Gastrocnemius medialis (tissue), 4 donors: ENCODE data around the gene PNCK. TPM values are rescaled to one million over a fixed set of nuclear protein-coding genes. Genes with fewer than 3 reads are reported as not detected.

Experiments used
- ATAC-seq, 2 donors: fragments of 150-250 bp; one replicate each; pipeline ENCODE4 v1.9.1; 2016
- DNase-seq, 2 donors: peaks; one replicate each; pipeline ENCODE4 v3.0.0-alpha.2; 2019
- H3K27ac ChIP-seq, 4 donors: fragments of 200-600 bp; sonication (generic); 1 replicate in 1 of 4; 2 replicates in 3 of 4; pipeline ENCODE4 v1.5.1; 2016 to 2018; ENCODE audit warnings: mild to moderate bottlenecking in 2 of 4, moderate library complexity in 1 of 4
- H3K27me3 ChIP-seq, 3 donors: fragments of 200-600 bp; sonication (generic) in 2 of 3; 1 replicate in 1 of 3; 2 replicates in 2 of 3; pipeline versions ENCODE4 v1.5.1 to v1.6.0; 2016 to 2019; ENCODE audit warnings: mild to moderate bottlenecking in 1 of 3, moderate library complexity in 1 of 3
- H3K36me3 ChIP-seq, 2 donors: fragments of 200-600 bp; sonication (generic) in 1 of 2; one replicate each; pipeline ENCODE4 v1.5.1; 2017 to 2018
- H3K4me1 ChIP-seq, 2 donors: fragments of 200-600 bp; sonication (generic) in 1 of 2; one replicate each; pipeline ENCODE4 v1.5.1; 2016 to 2017; ENCODE audit warnings: mild to moderate bottlenecking in 2 of 2
- H3K4me3 ChIP-seq, 4 donors: fragments of 200-600 bp; sonication (generic) in 3 of 4; 1 replicate in 1 of 4; 2 replicates in 3 of 4; pipeline ENCODE4 v1.5.1; 2016 to 2019; ENCODE audit warnings: mild to moderate bottlenecking in 2 of 4
- H3K9me3 ChIP-seq, 3 donors: fragments of 200-600 bp; sonication (generic) in 2 of 3; 1 replicate in 1 of 3; 2 replicates in 2 of 3; pipeline ENCODE4 v1.5.1; 2016 to 2019
- POLR2A ChIP-seq, 2 donors: fragments of 450-650 bp; IDR thresholded peaks; one replicate each; pipeline ENCODE4 v1.6.1; 2017; ENCODE audit warnings: antibody characterized with exemption in 2 of 2, mild to moderate bottlenecking in 2 of 2, moderate library complexity in 2 of 2
- in situ Hi-C, 4 donors: fragments of 200-750 bp; cut with MboI; loops; one replicate each; pipeline versions ENCODE4 v1.15.0 to v1.8.0; 2017; ENCODE audit warnings: low sequenced_read_pairs in 4 of 4
- intact Hi-C: fragments of 100-400 bp; cut with DNase I; formaldehyde crosslinking; loops from one replicate; pipeline ENCODE4 v1.15.1; 2023; ENCODE audit warnings: low total_unique reads
- total RNA-seq, 4 donors: library from RNA; depleted of rRNA; stranded (reverse); fragments of >200 nt; gene quantifications; one replicate each; pipeline versions ENCODE4 v1.1.0 to v1.2.3, GENCODE V29; 2016
- TF ChIP-seq, protein P1 (sequence below), 5 experiments: fragments of 450-650 bp in 3 of 5; fragments of 200-600 bp in 2 of 5; sonication (generic) in 2 of 5; IDR thresholded peaks in 4 of 5; conservative IDR thresholded peaks in 1 of 5; 1 replicate in 4 of 5; 2 replicates in 1 of 5; pipeline ENCODE4 v1.5.1; 2016 to 2019; ENCODE audit warnings: antibody characterized with exemption in 5 of 5, mild to moderate bottlenecking in 3 of 5, moderate library complexity in 3 of 5

Gene PNCK
- total RNA-seq, 4 donors from 2014 or later: 0.98 to 1.6 TPM; not detected in 2

DNA sequence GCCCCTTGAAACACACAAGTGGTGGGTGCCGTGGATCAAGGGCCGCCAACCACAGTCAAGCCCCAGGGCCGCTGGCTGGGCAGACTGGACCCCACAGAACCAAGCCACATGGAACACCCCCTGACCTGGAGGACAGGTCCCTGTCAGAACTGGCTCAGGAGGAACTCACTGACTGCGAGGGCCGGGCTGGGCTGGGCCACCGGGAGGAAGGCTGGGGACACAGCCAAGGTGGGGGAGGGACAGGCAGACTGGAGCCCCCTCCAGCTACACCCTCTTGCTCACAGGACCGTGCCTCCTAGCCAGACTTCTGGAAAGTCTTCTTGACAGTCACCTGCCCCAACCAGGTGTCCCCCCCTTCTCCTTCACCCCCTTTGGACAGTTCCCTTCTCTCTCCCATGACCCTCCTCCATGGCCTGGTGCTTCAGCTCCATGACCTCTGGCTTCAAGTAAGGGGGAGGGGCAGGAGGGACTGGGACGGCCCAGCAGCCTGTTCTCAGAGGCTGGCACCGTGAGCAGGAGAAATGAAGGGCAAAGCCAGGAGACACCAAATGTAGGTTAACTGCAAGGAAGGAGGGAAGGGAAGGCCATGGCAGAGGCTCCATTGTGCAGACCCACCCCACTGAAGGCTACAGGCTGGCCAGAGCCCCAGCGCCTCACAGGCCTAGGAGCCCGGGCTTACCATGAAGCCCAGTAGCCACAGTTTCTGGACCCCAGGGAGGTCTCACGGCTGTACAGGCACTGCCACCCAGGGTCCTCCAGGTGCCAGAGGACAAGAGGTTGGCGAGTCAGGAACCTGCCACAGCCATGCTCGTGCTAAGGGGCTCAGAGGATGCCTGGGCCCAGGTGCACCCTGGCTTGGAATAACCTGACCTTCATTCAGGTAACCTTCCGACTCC is 49.2 kb downstream of the PNCK start:
- Histone ChIP-seq H3K9me3 (no peaks in the 10 kb centered on the region), H3K27ac (no peak overlapping the region), H3K4me3 (no peak overlapping the region), H3K36me3 (no peaks in the 10 kb centered on the region), H3K4me1 (no peaks in the 10 kb centered on the region), H3K27me3 (peaks cover 0 to 4% (median 0%) of the 10 kb centered on the region in 3 donors)
- TF ChIP-seq, protein P1, sequence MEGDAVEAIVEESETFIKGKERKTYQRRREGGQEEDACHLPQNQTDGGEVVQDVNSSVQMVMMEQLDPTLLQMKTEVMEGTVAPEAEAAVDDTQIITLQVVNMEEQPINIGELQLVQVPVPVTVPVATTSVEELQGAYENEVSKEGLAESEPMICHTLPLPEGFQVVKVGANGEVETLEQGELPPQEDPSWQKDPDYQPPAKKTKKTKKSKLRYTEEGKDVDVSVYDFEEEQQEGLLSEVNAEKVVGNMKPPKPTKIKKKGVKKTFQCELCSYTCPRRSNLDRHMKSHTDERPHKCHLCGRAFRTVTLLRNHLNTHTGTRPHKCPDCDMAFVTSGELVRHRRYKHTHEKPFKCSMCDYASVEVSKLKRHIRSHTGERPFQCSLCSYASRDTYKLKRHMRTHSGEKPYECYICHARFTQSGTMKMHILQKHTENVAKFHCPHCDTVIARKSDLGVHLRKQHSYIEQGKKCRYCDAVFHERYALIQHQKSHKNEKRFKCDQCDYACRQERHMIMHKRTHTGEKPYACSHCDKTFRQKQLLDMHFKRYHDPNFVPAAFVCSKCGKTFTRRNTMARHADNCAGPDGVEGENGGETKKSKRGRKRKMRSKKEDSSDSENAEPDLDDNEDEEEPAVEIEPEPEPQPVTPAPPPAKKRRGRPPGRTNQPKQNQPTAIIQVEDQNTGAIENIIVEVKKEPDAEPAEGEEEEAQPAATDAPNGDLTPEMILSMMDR (IDR thresholded peaks at IDR 0.05 in 4 of 5, conservative IDR thresholded peaks at IDR 0.05 in 1 of 5): no peak
- TF ChIP-seq POLR2A (IDR thresholded peaks at IDR 0.05): no peak
- intact Hi-C loops (no loop called here), in situ Hi-C loops (no loop called here)
- DNase-seq: no peak
- no peak for ATAC-seq

DNA sequence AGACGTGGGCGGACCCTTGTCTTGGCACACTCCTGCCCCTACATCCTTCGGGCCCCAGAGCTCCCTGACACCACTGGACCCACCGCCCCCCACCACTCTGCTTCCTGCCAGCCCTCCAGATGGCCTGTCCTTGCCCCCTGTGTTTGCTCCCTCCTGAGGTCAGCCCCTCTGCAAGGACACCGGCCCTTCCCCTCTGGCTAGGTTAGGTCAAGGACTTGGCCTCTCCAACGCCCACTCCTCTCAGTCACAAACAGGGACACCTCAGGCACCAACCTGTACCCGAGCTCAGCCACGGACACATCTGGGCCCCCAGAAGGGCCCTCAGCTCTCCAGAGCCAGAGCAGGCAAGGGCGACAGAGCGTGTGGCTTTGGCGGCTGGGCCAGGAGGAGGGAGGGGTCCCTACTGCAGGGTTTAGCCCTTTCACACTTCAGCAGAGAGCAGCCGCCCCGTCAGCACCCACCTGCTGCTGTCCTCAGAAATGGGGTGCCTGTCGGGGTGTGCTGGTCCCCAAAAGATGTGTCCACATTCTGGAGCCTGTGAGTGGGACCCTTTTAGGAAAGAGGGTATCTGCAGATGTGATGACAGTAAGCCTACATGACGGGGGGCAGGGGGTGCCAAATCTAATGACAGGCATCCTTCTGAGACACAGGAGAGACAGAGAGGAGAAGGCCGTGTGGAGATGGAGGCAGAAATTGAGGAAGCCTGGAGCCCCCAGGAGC is 50.1 kb downstream of the PNCK start:
- no peaks in the 10 kb centered on the region for H3K36me3 ChIP-seq
- intact Hi-C loops (no loop called here), in situ Hi-C loops (no loop called here)
- DNase-seq: no peak
- H3K27ac ChIP-seq: no peak overlapping the region
- no peaks in the 10 kb centered on the region for H3K9me3 ChIP-seq
- no peaks in the 10 kb centered on the region for H3K4me1 ChIP-seq
- peaks cover 0 to 4% (median 0%) of the 10 kb centered on the region in 3 donors for H3K27me3 ChIP-seq
- TF ChIP-seq POLR2A (IDR thresholded peaks at IDR 0.05): no peak
- TF ChIP-seq, protein P1 (IDR thresholded peaks at IDR 0.05 in 4 of 5, conservative IDR thresholded peaks at IDR 0.05 in 1 of 5): no peak
- ATAC-seq: no peak
- H3K4me3 ChIP-seq: no peak overlapping the region

DNA sequence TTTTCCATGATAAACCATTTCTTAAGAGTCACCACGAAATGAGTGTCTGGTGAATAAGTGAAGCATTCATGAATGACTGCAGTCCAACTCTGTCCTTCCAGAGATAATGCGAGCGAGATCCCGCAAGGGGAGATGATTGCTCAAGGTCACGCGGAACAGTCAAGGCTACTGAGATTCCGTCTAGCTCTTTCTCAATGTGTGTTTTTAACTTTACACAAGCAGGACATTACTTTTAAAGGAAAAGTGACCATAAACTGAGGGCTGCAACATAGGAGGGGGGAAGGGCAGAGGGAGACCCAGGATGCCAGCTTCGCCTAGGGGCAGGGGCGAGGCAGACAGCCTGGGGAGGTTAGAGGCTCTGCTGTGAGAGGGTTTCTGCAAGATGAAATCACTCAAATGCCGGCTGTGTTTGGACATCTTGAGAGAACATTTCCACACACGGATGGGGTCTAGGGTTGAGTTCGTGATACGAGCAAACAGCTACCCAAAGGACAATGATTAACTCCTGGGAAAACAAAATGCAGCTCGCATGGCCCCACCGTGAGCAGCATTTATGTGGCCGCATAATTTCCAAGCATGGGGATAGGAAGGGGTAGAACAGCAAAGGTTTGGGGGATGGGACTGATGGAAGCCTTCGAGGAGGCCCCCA is 50.8 kb downstream of the PNCK start:
- TF ChIP-seq, protein P1 (IDR thresholded peaks at IDR 0.05 in 4 of 5, conservative IDR thresholded peaks at IDR 0.05 in 1 of 5): no peak
- no peak for TF ChIP-seq POLR2A (IDR thresholded peaks at IDR 0.05)
- Histone ChIP-seq H3K4me1 (no peaks in the 10 kb centered on the region), H3K4me3 (no peak overlapping the region), H3K27ac (no peak overlapping the region), H3K27me3 (peaks cover 0 to 5% (median 0%) of the 10 kb centered on the region in 3 donors), H3K9me3 (no peaks in the 10 kb centered on the region), H3K36me3 (no peaks in the 10 kb centered on the region)
- DNase-seq: no peak
- in situ Hi-C loops: no loop called here
- intact Hi-C loops: no loop called here
- ATAC-seq: no peak

DNA sequence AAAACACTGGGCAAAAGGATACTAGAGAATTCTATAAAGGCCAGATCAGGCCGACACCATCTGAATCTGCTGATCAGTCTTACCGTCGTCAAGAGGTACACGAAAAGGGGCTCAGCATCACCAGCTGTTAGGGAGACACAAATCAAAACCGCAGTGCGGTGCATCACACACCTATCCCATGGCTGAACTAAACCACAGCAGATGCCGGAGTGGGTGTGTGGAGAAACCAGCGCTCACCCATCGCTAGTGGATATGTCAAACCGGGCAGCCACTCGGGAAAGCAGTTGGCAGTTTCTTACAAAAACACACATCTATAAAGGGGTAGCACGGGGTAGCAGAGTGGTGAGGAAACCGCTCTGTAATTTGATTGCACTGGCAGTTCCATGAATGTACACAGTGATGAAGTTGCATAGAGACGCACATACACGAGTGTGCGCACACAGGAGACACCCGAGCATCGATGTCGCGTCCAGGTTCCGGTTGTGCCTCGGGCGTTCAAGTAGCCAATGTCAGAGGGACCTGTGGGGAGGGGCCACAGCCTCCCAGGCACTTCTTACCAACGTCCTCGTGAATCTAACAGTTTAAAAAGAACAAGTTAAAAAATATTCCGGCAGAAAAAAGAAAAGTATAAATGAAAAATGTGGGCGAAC is 51.5 kb downstream of the PNCK start:
- ATAC-seq: no peak
- in situ Hi-C loops (no loop called here), intact Hi-C loops (no loop called here)
- Histone ChIP-seq H3K4me3 (no peak overlapping the region), H3K36me3 (no peaks in the 10 kb centered on the region), H3K27me3 (peaks cover 0 to 6% (median 0%) of the 10 kb centered on the region in 3 donors), H3K9me3 (no peaks in the 10 kb centered on the region), H3K27ac (no peak overlapping the region), H3K4me1 (no peaks in the 10 kb centered on the region)
- no peak for TF ChIP-seq POLR2A (IDR thresholded peaks at IDR 0.05)
- TF ChIP-seq, protein P1 (IDR thresholded peaks at IDR 0.05 in 4 of 5, conservative IDR thresholded peaks at IDR 0.05 in 1 of 5): no peak
- DNase-seq: no peak
